SK-N-MC (cell line): Measurements from ENCODE around the gene INPP5D.

Experiments
- EZH2 ChIP-seq: fragments of 200-600 bp; sonication (generic); IDR thresholded peaks from one replicate; pipeline ENCODE4 v1.6.1; 2017; ENCODE audit warnings: antibody characterized with exemption
- POLR2AphosphoS5 ChIP-seq: IDR thresholded peaks from 2 replicates; pipeline ENCODE4 v1.6.1; 2012; ENCODE audit warnings: mild to moderate bottlenecking, low read depth, low read length, borderline replicate concordance

- TF ChIP-seq POLR2AphosphoS5 (no peak), EZH2 (no peak)
Measured at GRCh38 chr2:233059547-233059796, 670 bp upstream of the INPP5D start.
